Right lobe of liver (tissue), 6 donors: ENCODE data around the gene PPRC1. TPM values are rescaled to one million over a fixed set of nuclear protein-coding genes. Genes with fewer than 3 reads are reported as not detected.

Experiments used
- ATAC-seq, 4 donors: fragments of 200-7000 bp; cut with Tn5 transposase; one replicate each; pipeline ENCODE4 v1.9.1; 2020; ENCODE audit warnings: mild to moderate bottlenecking in 4 of 4, moderate library complexity in 4 of 4
- DNase-seq, 3 donors: peaks; one replicate each; pipeline ENCODE4 v3.0.0-alpha.2; 2020
- H3K27ac ChIP-seq, 3 donors: fragments of 200-600 bp; one replicate each; pipeline ENCODE4 v1.8.0; 2022
- H3K27me3 ChIP-seq, 2 donors: fragments of 200-600 bp; one replicate each; pipeline ENCODE4 v1.8.0; 2022
- H3K36me3 ChIP-seq, 4 donors: fragments of 200-600 bp; sonication (generic) in 1 of 4; one replicate each; pipeline versions ENCODE4 v1.5.1 to v1.8.0; 2017 to 2022; ENCODE audit warnings: control low read depth in 1 of 4
- H3K4me1 ChIP-seq, 4 donors: fragments of 200-600 bp; sonication (generic) in 1 of 4; one replicate each; pipeline versions ENCODE4 v1.5.1 to v1.8.0; 2017 to 2022; ENCODE audit warnings: control low read depth in 1 of 4
- H3K4me3 ChIP-seq, 3 donors: fragments of 200-600 bp; one replicate each; pipeline ENCODE4 v1.8.0; 2022
- H3K9me3 ChIP-seq, 4 donors: fragments of 200-600 bp; sonication (generic) in 1 of 4; one replicate each; pipeline versions ENCODE4 v1.5.1 to v1.8.0; 2017 to 2022; ENCODE audit warnings: control low read depth in 1 of 4
- CTCF ChIP-seq, 4 donors: fragments of 200-600 bp in 3 of 4; fragments of 450-650 bp in 1 of 4; IDR thresholded peaks; one replicate each; pipeline versions ENCODE4 v1.5.1 to v1.8.0; 2016 to 2022; ENCODE audit warnings: antibody characterized with exemption in 4 of 4, mild to moderate bottlenecking in 2 of 4
- POLR2A ChIP-seq: fragments of 450-650 bp; IDR thresholded peaks from one replicate; pipeline ENCODE4 v1.6.1; 2017; ENCODE audit warnings: antibody characterized with exemption, mild to moderate bottlenecking
- WGBS: methylation state at CpG from one replicate; pipeline ENCODE4 v1.1.6; 2018; ENCODE audit warnings: low coverage, low lambda C conversion rate; ENCODE audit not compliant: insufficient coverage; ENCODE audit errors: missing lambda C conversion rate; 5-methylcytosine and 5-hydroxymethylcytosine counted together
- intact Hi-C, 2 donors: fragments of 100-400 bp; cut with DNase I; formaldehyde crosslinking; loops; one replicate each; pipeline versions ENCODE4 v1.11.2 to v1.14.1; 2022
- total RNA-seq, 6 experiments: library from RNA; depleted of rRNA in 2 of 6; stranded (reverse); fragments of >200 nt in 2 of 6; fragmentation: NEBNext Ultra II Directional in 3 of 6; extraction: Animal tissue kit (Norgen Biotek cat#: 25700) in 3 of 6; gene quantifications; one replicate each; pipeline versions ENCODE4 v1.1.0 to v1.2.4, GENCODE V29; 2016 to 2023
- donor health status: DM: no; HTN: yes; CAD: no.
- donor health status: DM: no; HTN: no; CAD: no.
- donor health status: DM: no; HTN: no; CAD: no.
- donor health status: DM: no; HTN: yes; CAD: no.
- donor health status: DM: no; HTN: yes; CAD: no.

The PPRC1 gene
- total RNA-seq, 6 experiments from 2014 or later = 7.9 to 18.2 (median 10.3) TPM

DNA sequence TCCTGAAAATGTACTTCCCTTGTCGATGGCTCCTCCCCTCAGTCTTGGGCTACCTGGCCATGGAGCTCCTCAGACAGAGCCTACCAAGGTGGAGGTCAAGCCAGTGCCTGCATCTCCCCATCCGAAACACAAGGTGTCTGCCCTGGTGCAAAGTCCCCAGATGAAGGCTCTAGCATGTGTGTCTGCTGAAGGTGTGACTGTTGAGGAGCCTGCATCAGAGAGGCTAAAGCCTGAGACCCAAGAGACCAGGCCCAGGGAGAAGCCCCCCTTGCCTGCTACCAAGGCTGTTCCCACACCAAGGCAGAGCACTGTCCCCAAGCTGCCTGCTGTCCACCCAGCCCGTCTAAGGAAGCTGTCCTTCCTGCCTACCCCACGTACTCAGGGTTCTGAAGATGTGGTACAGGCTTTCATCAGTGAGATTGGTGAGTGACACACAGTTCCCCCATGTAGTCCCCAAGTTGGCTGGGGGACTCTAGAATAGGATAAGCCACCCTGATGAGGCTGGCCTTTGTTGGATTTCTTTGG is 8.8 kb downstream of the PPRC1 start:
- H3K4me1 ChIP-seq = no peaks in the 10 kb centered on the region
- H3K27me3 ChIP-seq = no peaks in the 10 kb centered on the region
- intact Hi-C loops = no loop called here
- WGBS = 90% methylated on average over 2 of the region's 4 CpGs
- H3K4me3 ChIP-seq = no peak overlapping the region
- ATAC-seq (no peak), DNase-seq (no peak)
- H3K27ac ChIP-seq = no peak overlapping the region
- H3K36me3 ChIP-seq = peaks cover 0 to 47% (median 22%) of the 10 kb centered on the region in 4 donors
- H3K9me3 ChIP-seq = no peaks in the 10 kb centered on the region
- TF ChIP-seq POLR2A (no peak), CTCF (IDR thresholded peaks at IDR 0.05) (no peak)

GRCh38 chr10:102146971-102147428 is 14.2 kb downstream of the PPRC1 start:
- intact Hi-C loops = no loop called here
- Histone ChIP-seq H3K4me3 (no peak overlapping the region), H3K4me1 (no peaks in the 10 kb centered on the region), H3K27me3 (no peaks in the 10 kb centered on the region), H3K36me3 (peaks cover 0 to 36% (median 10%) of the 10 kb centered on the region in 4 donors), H3K27ac (no peak overlapping the region), H3K9me3 (no peaks in the 10 kb centered on the region)
- no peak for TF ChIP-seq POLR2A
- no peak for TF ChIP-seq CTCF (IDR thresholded peaks at IDR 0.05)
- ATAC-seq (no peak), DNase-seq (no peak)
- 93% methylated on average over 3 of the region's 17 CpGs for WGBS

GRCh38 chr10:102147561-102147960 is 14.7 kb downstream of the PPRC1 start:
- no peak for ATAC-seq
- Histone ChIP-seq H3K9me3 (no peaks in the 10 kb centered on the region), H3K36me3 (peaks cover 0 to 34% (median 10%) of the 10 kb centered on the region in 4 donors), H3K27ac (no peak overlapping the region), H3K4me3 (no peak overlapping the region), H3K4me1 (no peaks in the 10 kb centered on the region), H3K27me3 (no peaks in the 10 kb centered on the region)
- TF ChIP-seq POLR2A (no peak), CTCF (IDR thresholded peaks at IDR 0.05) (no peak)
- intact Hi-C loops = no loop called here
- DNase-seq = no peak
- WGBS = 89% methylated on average over 1 of the region's 1 CpG

GRCh38 chr10:102148275-102148674 is 15.4 kb downstream of the PPRC1 start:
- peaks cover 0 to 29% (median 10%) of the 10 kb centered on the region in 4 donors for H3K36me3 ChIP-seq
- H3K27ac ChIP-seq = no peak overlapping the region
- H3K4me1 ChIP-seq = peaks cover 0 to 6% (median 2%) of the 10 kb centered on the region in 4 donors
- no peak overlapping the region for H3K4me3 ChIP-seq
- ATAC-seq = no peak
- H3K27me3 ChIP-seq = no peaks in the 10 kb centered on the region
- TF ChIP-seq CTCF (IDR thresholded peaks at IDR 0.05) (no peak), POLR2A (no peak)
- 91% methylated on average over 9 of the region's 13 CpGs for WGBS
- intact Hi-C loops = no loop called here
- no peak for DNase-seq
- H3K9me3 ChIP-seq = no peaks in the 10 kb centered on the region
